Stimulated activated naive B cell treated with anti-CD40 and anti-IgM and Interleukin-4, amounts not matched to agents 10 μg/mL and 1 μg/mL and 100 μg/mL, for 72 hours (primary cell): ENCODE measurements around the gene BAHCC1.

Experiments
- ATAC-seq, 2 donors: fragments of 150-1000 bp; cut with Tn5 transposase; replicated peaks; 2 replicates each; pipeline ENCODE4 v1.10.0; 2021; ENCODE audit warnings: moderate library complexity in 1 of 2
- DNase-seq: peaks from one replicate; pipeline ENCODE4 v3.0.0; 2021
- H3K27ac Mint-ChIP-seq: one replicate; pipeline ENCODE4 v1.8.0; 2022; ENCODE audit warnings: mild to moderate bottlenecking, mixed read lengths
- H3K27me3 Mint-ChIP-seq, 2 donors: one replicate each; pipeline ENCODE4 v1.8.0; 2022; ENCODE audit warnings: mixed read lengths in 2 of 2
- H3K36me3 Mint-ChIP-seq, 2 donors: one replicate each; pipeline ENCODE4 v1.8.0; 2022; ENCODE audit warnings: mixed read lengths in 2 of 2, mild to moderate bottlenecking in 1 of 2
- H3K4me1 Mint-ChIP-seq, 2 donors: one replicate each; pipeline ENCODE4 v1.8.0; 2022; ENCODE audit warnings: mixed read lengths in 2 of 2, mild to moderate bottlenecking in 1 of 2
- H3K4me3 Mint-ChIP-seq, 2 donors: one replicate each; pipeline ENCODE4 v1.8.0; 2022; ENCODE audit warnings: mild to moderate bottlenecking in 2 of 2, mixed read lengths in 2 of 2, moderate library complexity in 1 of 2
- H3K9me3 Mint-ChIP-seq, 2 donors: one replicate each; pipeline ENCODE4 v1.8.0; 2022; ENCODE audit warnings: mixed read lengths in 2 of 2, mild to moderate bottlenecking in 1 of 2

Gene BAHCC1

GRCh38 chr17:81482673-81483072 is 87.4 kb downstream of the BAHCC1 start:
- Mint-ChIP-seq H3K9me3 (no peaks in the 10 kb centered on the region), H3K27me3 (peaks cover 5 to 21% of the 10 kb centered on the region in 2 donors), H3K27ac (peak overlapping the region; percentile 96), H3K4me1 (peaks cover 25 to 45% of the 10 kb centered on the region in 2 donors), H3K36me3 (no peaks in the 10 kb centered on the region), H3K4me3 (peak overlapping the region; percentile 68 to 69)
- peak; percentile 6 to 12 for ATAC-seq
- no peak for DNase-seq

- Mint-ChIP-seq H3K27me3 (peaks cover 0 to 16% of the 10 kb centered on the region in 2 donors), H3K4me3 (peak overlapping the region; percentile 68 to 69), H3K36me3 (no peaks in the 10 kb centered on the region), H3K27ac (peak overlapping the region; percentile 96), H3K4me1 (peaks cover 25 to 45% of the 10 kb centered on the region in 2 donors), H3K9me3 (no peaks in the 10 kb centered on the region)
- DNase-seq (peak; percentile 84), ATAC-seq (peak; percentile 78 to 79)
These were observed 88.0 kb downstream of the BAHCC1 start for GRCh38 chr17:81483085-81483861.

- H3K36me3 Mint-ChIP-seq = no peaks in the 10 kb centered on the region
- no peaks in the 10 kb centered on the region for H3K9me3 Mint-ChIP-seq
- DNase-seq (no peak), ATAC-seq (no peak)
- H3K4me1 Mint-ChIP-seq = peaks cover 25 to 45% of the 10 kb centered on the region in 2 donors
- H3K27me3 Mint-ChIP-seq = peaks cover 0 to 16% of the 10 kb centered on the region in 2 donors
- peak overlapping the region; percentile 68 to 69 for H3K4me3 Mint-ChIP-seq
- H3K27ac Mint-ChIP-seq = peak overlapping the region; percentile 67
These were observed 88.6 kb downstream of the BAHCC1 start for GRCh38 chr17:81483862-81484194.

- Mint-ChIP-seq H3K27me3 (peaks cover 2 to 16% of the 10 kb centered on the region in 2 donors), H3K9me3 (no peaks in the 10 kb centered on the region), H3K36me3 (no peaks in the 10 kb centered on the region), H3K27ac (no peak overlapping the region), H3K4me3 (peak overlapping the region; percentile 68 to 69), H3K4me1 (peaks cover 26 to 49% of the 10 kb centered on the region in 2 donors)
- DNase-seq (peak; percentile 88), ATAC-seq (peak; percentile 59 to 61)
These were observed 89.1 kb downstream of the BAHCC1 start for GRCh38 chr17:81484195-81484979.

- Mint-ChIP-seq H3K9me3 (no peaks in the 10 kb centered on the region), H3K36me3 (no peaks in the 10 kb centered on the region), H3K4me1 (peaks cover 29 to 48% of the 10 kb centered on the region in 2 donors), H3K27ac (peak overlapping the region; percentile 42), H3K4me3 (peak overlapping the region in 1 of 2 donors; percentile 6), H3K27me3 (peaks cover 16 to 20% of the 10 kb centered on the region in 2 donors)
- ATAC-seq = no peak
- DNase-seq = no peak
These were observed 91.0 kb downstream of the BAHCC1 start for GRCh38 chr17:81486199-81486810.

- H3K27me3 Mint-ChIP-seq = peaks cover 12 to 24% of the 10 kb centered on the region in 2 donors
- DNase-seq (no peak), ATAC-seq (no peak)
- H3K36me3 Mint-ChIP-seq = no peaks in the 10 kb centered on the region
- H3K4me3 Mint-ChIP-seq = peak overlapping the region; percentile 44 to 61
- H3K9me3 Mint-ChIP-seq = no peaks in the 10 kb centered on the region
- H3K4me1 Mint-ChIP-seq = peaks cover 25 to 42% of the 10 kb centered on the region in 2 donors
- peak overlapping the region; percentile 42 for H3K27ac Mint-ChIP-seq
These were observed 91.8 kb downstream of the BAHCC1 start for GRCh38 chr17:81487089-81487486.

- peak; percentile 60 to 73 for ATAC-seq
- Mint-ChIP-seq H3K9me3 (no peaks in the 10 kb centered on the region), H3K4me3 (peak overlapping the region; percentile 44 to 61)
These were observed 92.4 kb downstream of the BAHCC1 start for GRCh38 chr17:81487487-81488275.

GRCh38 chr17:81488276-81488860 is 93.1 kb downstream of the BAHCC1 start:
- peak in 1 of 2 donors; percentile 10 for ATAC-seq
- no peaks in the 10 kb centered on the region for H3K36me3 Mint-ChIP-seq
- peaks cover 13 to 30% of the 10 kb centered on the region in 2 donors for H3K4me1 Mint-ChIP-seq
- H3K9me3 Mint-ChIP-seq = no peaks in the 10 kb centered on the region
- no peak for DNase-seq
- peak overlapping the region in 1 of 2 donors; percentile 61 for H3K4me3 Mint-ChIP-seq
- H3K27me3 Mint-ChIP-seq = peaks cover 16 to 29% of the 10 kb centered on the region in 2 donors
- no peak overlapping the region for H3K27ac Mint-ChIP-seq

More at GRCh38 chr17:81487487-81488275, 92.4 kb downstream of the BAHCC1 start:
- Mint-ChIP-seq H3K27me3 (peaks cover 12 to 29% of the 10 kb centered on the region in 2 donors), H3K4me1 (peaks cover 19 to 36% of the 10 kb centered on the region in 2 donors), H3K36me3 (no peaks in the 10 kb centered on the region), H3K27ac (no peak overlapping the region)
- peak; percentile 64 for DNase-seq

- Mint-ChIP-seq H3K4me1 (peaks cover 11 to 23% of the 10 kb centered on the region in 2 donors), H3K27me3 (peaks cover 17 to 29% of the 10 kb centered on the region in 2 donors), H3K4me3 (peak overlapping the region; percentile 55 to 62), H3K36me3 (no peaks in the 10 kb centered on the region), H3K27ac (peak overlapping the region; percentile 49), H3K9me3 (no peaks in the 10 kb centered on the region)
- no peak for ATAC-seq
- no peak for DNase-seq
These were observed 94.0 kb downstream of the BAHCC1 start for GRCh38 chr17:81489012-81489997.

GRCh38 chr17:81489998-81490992 is 95.0 kb downstream of the BAHCC1 start:
- peaks cover 21 to 29% of the 10 kb centered on the region in 2 donors for H3K27me3 Mint-ChIP-seq
- ATAC-seq = no peak
- DNase-seq = no peak
- no peaks in the 10 kb centered on the region for H3K36me3 Mint-ChIP-seq
- H3K4me1 Mint-ChIP-seq = peaks cover 11 to 19% of the 10 kb centered on the region in 2 donors
- no peak overlapping the region for H3K4me3 Mint-ChIP-seq
- peaks cover 0 to 1% of the 10 kb centered on the region in 2 donors for H3K9me3 Mint-ChIP-seq
- no peak overlapping the region for H3K27ac Mint-ChIP-seq

GRCh38 chr17:81491181-81491581 is 95.9 kb downstream of the BAHCC1 start:
- no peak overlapping the region for H3K4me3 Mint-ChIP-seq
- DNase-seq = no peak
- no peak for ATAC-seq
- no peaks in the 10 kb centered on the region for H3K36me3 Mint-ChIP-seq
- H3K4me1 Mint-ChIP-seq = peaks cover 8 to 15% of the 10 kb centered on the region in 2 donors
- H3K27ac Mint-ChIP-seq = no peak overlapping the region
- peaks cover 0 to 1% of the 10 kb centered on the region in 2 donors for H3K9me3 Mint-ChIP-seq
- peaks cover 20 to 29% of the 10 kb centered on the region in 2 donors for H3K27me3 Mint-ChIP-seq
